GM18508 (cell line): ENCODE data around the gene OLIG1.

Source experiments
- ATAC-seq: cut with Tn5 transposase; IDR thresholded peaks from one replicate; pipeline ENCODE4 v1.9.1; 2021; ENCODE audit warnings: moderate number of reproducible peaks; ENCODE audit not compliant: insufficient read depth, unreplicated experiment

OLIG1 gene

GRCh38 chr21:33069994-33070743, at the start of gene OLIG1:
TSS of gene OLIG1 (plus strand) at chr21:33070141. CDS start at chr21:33070247, 106 bp downstream.
- no peak for ATAC-seq

GRCh38 chr21:33020558-33021100, 49.3 kb upstream of the OLIG1 start:
- ATAC-seq: no peak

- no peak for ATAC-seq
These were observed 48.8 kb upstream of the OLIG1 start for GRCh38 chr21:33021150-33021549.

- ATAC-seq: no peak
These were observed 48.3 kb upstream of the OLIG1 start for GRCh38 chr21:33021667-33022066.

GRCh38 chr21:33022489-33022827, 47.5 kb upstream of the OLIG1 start:
- ATAC-seq: no peak

GRCh38 chr21:33022828-33023573, 46.9 kb upstream of the OLIG1 start:
- ATAC-seq: no peak

- no peak for ATAC-seq
These were observed 46.3 kb upstream of the OLIG1 start for GRCh38 chr21:33023574-33024200.

- no peak for ATAC-seq
These were observed 45.5 kb upstream of the OLIG1 start for GRCh38 chr21:33024201-33025103.

GRCh38 chr21:33025106-33025488, 44.8 kb upstream of the OLIG1 start:
- ATAC-seq: no peak

- no peak for ATAC-seq
These were observed 44.2 kb upstream of the OLIG1 start, which contains the start of gene OLIG2 for GRCh38 chr21:33025489-33026442. TSS of gene OLIG2 (plus strand) at chr21:33025935. CDS start at chr21:33026863, 928 bp downstream.

- ATAC-seq: no peak
These were observed 43.5 kb upstream of the OLIG1 start for GRCh38 chr21:33026443-33026858.

GRCh38 chr21:33026878-33027400, 43.0 kb upstream of the OLIG1 start:
- ATAC-seq: no peak

GRCh38 chr21:33027401-33028286, 42.3 kb upstream of the OLIG1 start:
- no peak for ATAC-seq

GRCh38 chr21:33028287-33028670, 41.7 kb upstream of the OLIG1 start:
- no peak for ATAC-seq

GRCh38 chr21:33028773-33029384, 41.1 kb upstream of the OLIG1 start:
- ATAC-seq: no peak

GRCh38 chr21:33029385-33029921, 40.5 kb upstream of the OLIG1 start:
- ATAC-seq: no peak

GRCh38 chr21:33029975-33030461, 39.9 kb upstream of the OLIG1 start:
- ATAC-seq: no peak
